SU-DHL-6 (cell line): ENCODE results near the gene MX1.

Experiments used
- H2AFZ ChIP-seq: fragments of 200-600 bp; sonication (generic); 2 replicates; pipeline ENCODE4 v1.6.1; 2014; ENCODE audit warnings: low read depth, mild to moderate bottlenecking, moderate library complexity, mixed read lengths, antibody characterized with exemption, low read length; ENCODE audit not compliant: severe bottlenecking
- H3F3A ChIP-seq: fragments of 200-600 bp; shearing (Covaris generic); 2 replicates; pipeline ENCODE4 v1.6.0; 2016; ENCODE audit warnings: antibody characterized with exemption, mild to moderate bottlenecking; ENCODE audit not compliant: insufficient read depth
- H3K27ac ChIP-seq: fragments of 200-600 bp; sonication (generic); 2 replicates; pipeline ENCODE4 v1.5.1; 2016; ENCODE audit warnings: low read depth, mild to moderate bottlenecking, low read length, moderate library complexity, mixed read lengths
- H3K27me3 ChIP-seq: fragments of 200-600 bp; sonication (generic), shearing (Covaris generic); 2 replicates; pipeline ENCODE4 v1.6.0; 2014; ENCODE audit warnings: mild to moderate bottlenecking, low read length
- H3K36me3 ChIP-seq: fragments of 200-600 bp; sonication (generic); 2 replicates; pipeline ENCODE4 v1.6.1; 2014; ENCODE audit warnings: mild to moderate bottlenecking, low read length, mixed read lengths
- H3K4me2 ChIP-seq: fragments of 300-600, 200-600 bp; shearing (Covaris generic), sonication (generic); 2 replicates; pipeline ENCODE4 v1.6.0; 2014; ENCODE audit warnings: low read length, low read depth, mild to moderate bottlenecking; ENCODE audit not compliant: poor library complexity, severe bottlenecking
- H3K4me3 ChIP-seq: fragments of 200-600 bp; sonication (generic); 2 replicates; pipeline ENCODE4 v1.5.1; 2014; ENCODE audit warnings: antibody characterized with exemption, low read length, mild to moderate bottlenecking, mixed read lengths; ENCODE audit not compliant: insufficient read depth, poor library complexity, severe bottlenecking
- H3K79me2 ChIP-seq: fragments of 200-600 bp; sonication (generic); 2 replicates; pipeline ENCODE4 v1.6.1; 2014; ENCODE audit warnings: mild to moderate bottlenecking, low read length, moderate library complexity; ENCODE audit not compliant: insufficient read depth
- H3K9ac ChIP-seq: fragments of 200-600 bp; sonication (generic); 2 replicates; pipeline ENCODE4 v1.7.0; 2014; ENCODE audit warnings: mild to moderate bottlenecking, low read length
- H3K9me2 ChIP-seq: fragments of 200-600 bp; sonication (generic); replicated peaks from 2 replicates; pipeline ENCODE4 v1.6.1; 2014; ENCODE audit warnings: low read length; ENCODE audit not compliant: insufficient read depth
- H3K9me3 ChIP-seq: fragments of 200-600 bp; sonication (generic); 2 replicates; pipeline ENCODE4 v1.6.1; 2014; ENCODE audit warnings: low read length, mixed read lengths; ENCODE audit not compliant: insufficient read depth
- H4K20me1 ChIP-seq: fragments of 200-600 bp; sonication (generic); 2 replicates; pipeline ENCODE4 v1.6.1; 2014; ENCODE audit warnings: low read depth, mild to moderate bottlenecking, antibody characterized with exemption, low read length, moderate library complexity, mixed read lengths
- EZH2phosphoT487 ChIP-seq: fragments of 200-600 bp; sonication (generic), shearing (Covaris generic); conservative IDR thresholded peaks from 2 replicates; pipeline ENCODE4 v1.6.1; 2018; ENCODE audit warnings: mild to moderate bottlenecking, antibody characterized with exemption, low read length, moderate library complexity, mixed read lengths
- TF ChIP-seq, protein P1 (sequence below): fragments of 200-600 bp; sonication (generic); IDR thresholded peaks from one replicate; pipeline ENCODE4 v1.5.1; 2017; ENCODE audit warnings: antibody characterized with exemption, mild to moderate bottlenecking, low read length, moderate library complexity; ENCODE audit not compliant: insufficient read depth, poor library complexity, severe bottlenecking

The MX1 gene

DNA sequence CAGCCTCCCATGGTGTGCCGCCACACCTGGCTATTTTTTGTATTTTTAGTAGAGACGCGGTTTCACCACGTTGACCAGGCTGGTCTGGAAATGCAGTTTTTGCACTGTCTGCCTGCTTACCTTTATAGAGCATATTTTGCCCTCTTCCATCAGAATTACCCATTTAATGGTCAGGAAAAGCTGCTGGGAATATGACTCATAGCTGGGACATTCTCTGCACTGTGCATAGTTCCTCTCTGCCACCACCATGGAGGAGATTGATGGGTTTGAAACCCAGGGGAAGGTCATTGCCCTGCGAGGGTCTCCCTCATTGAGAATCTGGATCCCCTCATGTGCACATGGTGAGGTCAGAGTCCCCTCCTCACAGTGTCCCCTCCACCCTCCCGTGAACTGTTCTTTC, 32.1 kb downstream of the MX1 start:
- no peaks in the 10 kb centered on the region for H4K20me1 ChIP-seq
- no peaks in the 10 kb centered on the region for H3F3A ChIP-seq
- no peak overlapping the region for H3K4me2 ChIP-seq
- TF ChIP-seq, protein P1, sequence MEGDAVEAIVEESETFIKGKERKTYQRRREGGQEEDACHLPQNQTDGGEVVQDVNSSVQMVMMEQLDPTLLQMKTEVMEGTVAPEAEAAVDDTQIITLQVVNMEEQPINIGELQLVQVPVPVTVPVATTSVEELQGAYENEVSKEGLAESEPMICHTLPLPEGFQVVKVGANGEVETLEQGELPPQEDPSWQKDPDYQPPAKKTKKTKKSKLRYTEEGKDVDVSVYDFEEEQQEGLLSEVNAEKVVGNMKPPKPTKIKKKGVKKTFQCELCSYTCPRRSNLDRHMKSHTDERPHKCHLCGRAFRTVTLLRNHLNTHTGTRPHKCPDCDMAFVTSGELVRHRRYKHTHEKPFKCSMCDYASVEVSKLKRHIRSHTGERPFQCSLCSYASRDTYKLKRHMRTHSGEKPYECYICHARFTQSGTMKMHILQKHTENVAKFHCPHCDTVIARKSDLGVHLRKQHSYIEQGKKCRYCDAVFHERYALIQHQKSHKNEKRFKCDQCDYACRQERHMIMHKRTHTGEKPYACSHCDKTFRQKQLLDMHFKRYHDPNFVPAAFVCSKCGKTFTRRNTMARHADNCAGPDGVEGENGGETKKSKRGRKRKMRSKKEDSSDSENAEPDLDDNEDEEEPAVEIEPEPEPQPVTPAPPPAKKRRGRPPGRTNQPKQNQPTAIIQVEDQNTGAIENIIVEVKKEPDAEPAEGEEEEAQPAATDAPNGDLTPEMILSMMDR, result no peak
- TF ChIP-seq EZH2phosphoT487, result no peak
- H3K9me3 ChIP-seq, result no peaks in the 10 kb centered on the region
- H3K27me3 ChIP-seq, result no peaks in the 10 kb centered on the region
- no peaks in the 10 kb centered on the region for H3K36me3 ChIP-seq
- no peak overlapping the region for H2AFZ ChIP-seq
- H3K9ac ChIP-seq, result no peak overlapping the region
- no peak overlapping the region for H3K4me3 ChIP-seq
- no peaks in the 10 kb centered on the region for H3K9me2 ChIP-seq
- H3K27ac ChIP-seq, result no peak overlapping the region
- no peaks in the 10 kb centered on the region for H3K79me2 ChIP-seq

DNA sequence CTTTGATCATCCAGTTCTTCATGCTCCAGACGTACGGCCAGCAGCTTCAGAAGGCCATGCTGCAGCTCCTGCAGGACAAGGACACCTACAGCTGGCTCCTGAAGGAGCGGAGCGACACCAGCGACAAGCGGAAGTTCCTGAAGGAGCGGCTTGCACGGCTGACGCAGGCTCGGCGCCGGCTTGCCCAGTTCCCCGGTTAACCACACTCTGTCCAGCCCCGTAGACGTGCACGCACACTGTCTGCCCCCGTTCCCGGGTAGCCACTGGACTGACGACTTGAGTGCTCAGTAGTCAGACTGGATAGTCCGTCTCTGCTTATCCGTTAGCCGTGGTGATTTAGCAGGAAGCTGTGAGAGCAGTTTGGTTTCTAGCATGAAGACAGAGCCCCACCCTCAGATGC, 32.5 kb downstream of the MX1 start:
- Histone ChIP-seq H3K4me3 (no peak overlapping the region), H3K27me3 (no peaks in the 10 kb centered on the region)

DNA sequence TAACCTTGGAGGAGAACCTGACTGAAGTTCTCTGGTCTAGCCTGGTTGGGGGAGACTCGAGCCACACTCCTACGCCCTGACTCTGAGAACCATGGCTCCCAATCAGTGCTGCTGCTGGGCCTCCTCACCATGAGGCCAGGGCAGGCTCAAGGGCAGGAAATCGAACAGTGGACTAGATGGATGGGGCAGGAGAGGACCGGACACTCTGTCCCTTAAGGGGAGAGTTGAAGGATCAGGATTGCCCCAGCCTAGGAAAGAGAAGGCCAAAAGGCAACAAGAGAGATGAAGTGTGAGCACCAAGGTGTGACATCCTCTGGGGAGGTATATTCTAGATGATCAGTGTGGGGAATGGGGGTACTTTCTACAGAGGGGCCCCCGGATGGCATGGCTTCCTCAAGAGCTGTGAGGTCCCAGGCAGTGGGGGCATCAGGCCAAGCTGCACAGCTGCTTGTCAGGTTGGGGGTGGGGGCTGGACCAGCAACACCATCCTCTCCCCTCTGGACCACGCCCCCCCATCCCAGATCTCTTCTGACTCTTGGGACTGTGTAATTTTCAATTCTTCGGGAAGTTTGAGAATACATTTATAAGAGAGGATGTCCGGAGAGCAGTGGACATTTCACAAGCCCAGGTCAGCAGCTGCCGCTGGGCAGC, 34.0 kb downstream of the MX1 start:
- no peak overlapping the region for H3K9ac ChIP-seq
- no peaks in the 10 kb centered on the region for H4K20me1 ChIP-seq
- H3K4me2 ChIP-seq, result no peak overlapping the region
- H3K9me2 ChIP-seq, result no peaks in the 10 kb centered on the region
- H3K36me3 ChIP-seq, result no peaks in the 10 kb centered on the region
- no peak overlapping the region for H3K27ac ChIP-seq
- no peaks in the 10 kb centered on the region for H3K9me3 ChIP-seq
- no peaks in the 10 kb centered on the region for H3K79me2 ChIP-seq
- no peak overlapping the region for H3K4me3 ChIP-seq
- no peak overlapping the region for H2AFZ ChIP-seq
- no peaks in the 10 kb centered on the region for H3K27me3 ChIP-seq
- H3F3A ChIP-seq, result no peaks in the 10 kb centered on the region
- no peak for TF ChIP-seq EZH2phosphoT487
- TF ChIP-seq, protein P1, result no peak

More for the DNA sequence above, 32.5 kb downstream of the MX1 start:
- no peaks in the 10 kb centered on the region for H3K9me2 ChIP-seq
- TF ChIP-seq, protein P1, result no peak
- TF ChIP-seq EZH2phosphoT487, result no peak
- no peaks in the 10 kb centered on the region for H3K79me2 ChIP-seq
- no peak overlapping the region for H3K9ac ChIP-seq
- no peaks in the 10 kb centered on the region for H3K36me3 ChIP-seq
- H2AFZ ChIP-seq, result no peak overlapping the region
- H3K4me2 ChIP-seq, result no peak overlapping the region
- H3F3A ChIP-seq, result no peaks in the 10 kb centered on the region
- no peak overlapping the region for H3K27ac ChIP-seq
- no peaks in the 10 kb centered on the region for H4K20me1 ChIP-seq
- no peaks in the 10 kb centered on the region for H3K9me3 ChIP-seq
